GM23248 (cell line): ENCODE results near the gene ONECUT3. TPM values are rescaled to one million over a fixed set of nuclear protein-coding genes. Genes with fewer than 3 reads are reported as not detected.
A peak's percentile ranks its signal among the peaks of the same experiment; 100 is the strongest.

Experiments used
- DNase-seq: peaks from one replicate; pipeline ENCODE4 v3.0.0-alpha.2; 2015
- H2AFZ ChIP-seq: fragments of 200-600 bp; sonication (generic); 2 replicates; pipeline ENCODE4 v1.6.1; 2016; ENCODE audit warnings: antibody characterized with exemption
- H3F3A ChIP-seq: fragments of 200-600 bp; sonication (generic); 2 replicates; pipeline ENCODE4 v1.6.1; 2016; ENCODE audit warnings: mild to moderate bottlenecking, antibody characterized with exemption, mixed run types; ENCODE audit not compliant: insufficient read depth
- H3K27ac ChIP-seq: fragments of 200-600 bp; sonication (generic); 2 replicates; pipeline ENCODE4 v1.5.1; 2016; ENCODE audit warnings: mild to moderate bottlenecking
- H3K27me3 ChIP-seq: fragments of 200-600 bp; sonication (generic); replicated peaks from 2 replicates; pipeline ENCODE4 v1.6.1; 2016; ENCODE audit warnings: mild to moderate bottlenecking; ENCODE audit not compliant: insufficient read depth
- H3K36me3 ChIP-seq: fragments of 200-600 bp; sonication (generic); 2 replicates; pipeline ENCODE4 v1.6.1; 2016; ENCODE audit warnings: low read depth, mild to moderate bottlenecking
- H3K4me1 ChIP-seq: fragments of 200-600 bp; sonication (generic); 2 replicates; pipeline ENCODE4 v1.6.1; 2016; ENCODE audit warnings: mild to moderate bottlenecking; ENCODE audit not compliant: insufficient read depth
- H3K4me2 ChIP-seq: fragments of 200-600 bp; sonication (generic); one replicate; pipeline ENCODE4 v1.6.1; 2016; ENCODE audit warnings: mild to moderate bottlenecking; ENCODE audit not compliant: unreplicated experiment
- H3K4me3 ChIP-seq: fragments of 200-600 bp; sonication (generic); 2 replicates; pipeline ENCODE4 v1.5.1; 2016; ENCODE audit warnings: mild to moderate bottlenecking
- H3K79me2 ChIP-seq: fragments of 200-600 bp; sonication (generic); 2 replicates; pipeline ENCODE4 v1.6.1; 2016; ENCODE audit warnings: mild to moderate bottlenecking; ENCODE audit not compliant: insufficient read depth
- H3K9ac ChIP-seq: fragments of 200-600 bp; sonication (generic); 2 replicates; pipeline ENCODE4 v1.6.1; 2016; ENCODE audit warnings: mild to moderate bottlenecking
- H3K9me2 ChIP-seq: fragments of 200-600 bp; sonication (generic); 2 replicates; pipeline ENCODE4 v1.6.1; 2016; ENCODE audit warnings: mixed run types, mild to moderate bottlenecking, moderate library complexity; ENCODE audit not compliant: insufficient read depth
- H3K9me3 ChIP-seq: fragments of 200-600 bp; sonication (generic); one replicate; pipeline ENCODE4 v1.6.1; 2017; ENCODE audit warnings: low read depth
- H4K20me1 ChIP-seq: fragments of 200-600 bp; sonication (generic); 2 replicates; pipeline ENCODE4 v1.6.0; 2016; ENCODE audit not compliant: insufficient read depth
- EZH2 ChIP-seq: fragments of 200-600 bp; sonication (generic); IDR thresholded peaks from 2 replicates; pipeline ENCODE4 v1.6.1; 2018; ENCODE audit warnings: antibody characterized with exemption, mild to moderate bottlenecking; ENCODE audit not compliant: insufficient read depth, poor library complexity, severe bottlenecking
- EZH2phosphoT487 ChIP-seq: fragments of 200-600 bp; sonication (generic); IDR thresholded peaks from 2 replicates; pipeline ENCODE4 v1.6.1; 2018; ENCODE audit warnings: antibody characterized with exemption, moderate library complexity, mild to moderate bottlenecking, low read depth; ENCODE audit not compliant: insufficient read depth
- WGBS, 2 experiments: methylation state at CpG; one replicate each; pipeline ENCODE4 v1.1.6; 2015 to 2017; ENCODE audit warnings: low lambda C conversion rate in 2 of 2, low coverage in 1 of 2; ENCODE audit errors: missing lambda C conversion rate in 2 of 2; 5-methylcytosine and 5-hydroxymethylcytosine counted together
- in situ Hi-C: fragments of 300-500 bp; cut with MboI; formaldehyde crosslinking; loops from 2 replicates; pipeline ENCODE4 v1.15.0; 2020
- polyA plus RNA-seq: library from polyadenylated mRNA; unstranded; fragments of >200 nt; fragmentation: Nextera tagmentation; extraction: Ambion mirVana; gene quantifications from 2 replicates; pipeline ENCODE4 v1.2.1, GENCODE V29; 2016
- total RNA-seq: library from RNA; depleted of rRNA; stranded (reverse); fragments of >200 nt; shearing (Covaris generic); gene quantifications from 2 replicates; pipeline ENCODE4 v1.2.3, GENCODE V29; 2014

The ONECUT3 gene
- total and polyA plus RNA-seq, 2 experiments from 2014 or later = not detected

- no peaks in the 10 kb centered on the region for H3F3A ChIP-seq
- H3K9ac ChIP-seq = no peak overlapping the region
- no peaks in the 10 kb centered on the region for H3K36me3 ChIP-seq
- no peak overlapping the region for H3K27ac ChIP-seq
- WGBS, 2 experiments = 2 to 5% methylated on average over 59 to 74 of the region's 99 CpGs
- H3K79me2 ChIP-seq = no peaks in the 10 kb centered on the region
- H2AFZ ChIP-seq = no peak overlapping the region
- H3K27me3 ChIP-seq = peaks cover 73% of the 10 kb centered on the region
- H3K9me2 ChIP-seq = no peaks in the 10 kb centered on the region
- TF ChIP-seq EZH2 (peak; percentile 90), EZH2phosphoT487 (peak; percentile 78; the same call in 1 of the 2 replicates)
- H3K4me3 ChIP-seq = no peak overlapping the region
- no peaks in the 10 kb centered on the region for H4K20me1 ChIP-seq
- no peaks in the 10 kb centered on the region for H3K9me3 ChIP-seq
- peaks cover 2% of the 10 kb centered on the region; the same call in 1 of the 2 replicates for H3K4me1 ChIP-seq
- no peak for DNase-seq
- in situ Hi-C loops = no loop called here
- H3K4me2 ChIP-seq = peak overlapping the region; percentile 16
Observed at GRCh38 chr19:1749373-1750342, 3.6 kb upstream of the ONECUT3 start.

DNA sequence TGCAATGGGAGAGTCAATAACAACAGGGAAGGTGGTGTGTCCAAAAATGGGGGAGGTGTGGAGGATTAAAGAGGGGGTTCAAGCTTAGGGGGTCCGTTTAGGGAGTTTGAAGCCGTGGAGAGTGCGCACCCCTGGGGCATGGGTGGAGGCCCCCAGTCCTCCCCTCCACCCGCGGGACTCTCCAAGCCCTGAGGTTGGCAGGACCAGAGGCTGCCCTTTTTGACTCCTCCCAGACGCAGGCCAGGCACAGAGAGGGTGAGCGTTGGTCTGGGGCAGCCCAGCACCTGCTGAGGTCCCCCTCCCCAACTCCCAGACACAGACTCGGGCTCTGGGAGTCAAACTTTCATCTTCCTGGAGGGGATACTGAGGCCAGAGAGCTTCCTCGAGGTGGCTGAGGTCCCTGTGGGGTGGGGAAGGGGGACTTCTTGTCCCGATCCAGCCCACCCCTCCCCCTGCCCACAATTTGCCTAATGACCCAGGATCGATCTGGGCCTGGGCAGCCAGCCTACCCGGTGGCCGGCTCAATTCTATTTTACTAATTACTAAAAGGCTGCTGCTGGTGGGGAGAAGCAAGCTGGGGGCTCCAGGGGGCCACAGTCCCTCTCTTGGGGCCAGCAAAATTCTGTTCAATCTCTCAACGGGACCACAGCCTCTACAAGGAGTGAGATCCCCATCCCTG, 2.8 kb upstream of the ONECUT3 start:
- no peak overlapping the region for H2AFZ ChIP-seq
- H3K9ac ChIP-seq = no peak overlapping the region
- peaks cover 2% of the 10 kb centered on the region; the same call in 1 of the 2 replicates for H3K4me1 ChIP-seq
- no peak overlapping the region for H3K4me3 ChIP-seq
- no peaks in the 10 kb centered on the region for H3K79me2 ChIP-seq
- WGBS, 2 experiments = 4 to 5% methylated on average over 9 to 14 of the region's 14 CpGs
- no peaks in the 10 kb centered on the region for H4K20me1 ChIP-seq
- no peaks in the 10 kb centered on the region for H3K9me3 ChIP-seq
- no peak overlapping the region for H3K4me2 ChIP-seq
- H3K27ac ChIP-seq = no peak overlapping the region
- no peaks in the 10 kb centered on the region for H3K9me2 ChIP-seq
- no peak for DNase-seq
- no peaks in the 10 kb centered on the region for H3K36me3 ChIP-seq
- H3K27me3 ChIP-seq = peaks cover 73% of the 10 kb centered on the region
- in situ Hi-C loops = no loop called here
- no peaks in the 10 kb centered on the region for H3F3A ChIP-seq
- no peak for TF ChIP-seq EZH2phosphoT487
- peak; percentile 62 for TF ChIP-seq EZH2

GRCh38 chr19:1751367-1752008, 1.8 kb upstream of the ONECUT3 start:
- in situ Hi-C loops = no loop called here
- 1 to 2% methylated on average over 16 of the region's 16 CpGs for WGBS, 2 experiments

DNA sequence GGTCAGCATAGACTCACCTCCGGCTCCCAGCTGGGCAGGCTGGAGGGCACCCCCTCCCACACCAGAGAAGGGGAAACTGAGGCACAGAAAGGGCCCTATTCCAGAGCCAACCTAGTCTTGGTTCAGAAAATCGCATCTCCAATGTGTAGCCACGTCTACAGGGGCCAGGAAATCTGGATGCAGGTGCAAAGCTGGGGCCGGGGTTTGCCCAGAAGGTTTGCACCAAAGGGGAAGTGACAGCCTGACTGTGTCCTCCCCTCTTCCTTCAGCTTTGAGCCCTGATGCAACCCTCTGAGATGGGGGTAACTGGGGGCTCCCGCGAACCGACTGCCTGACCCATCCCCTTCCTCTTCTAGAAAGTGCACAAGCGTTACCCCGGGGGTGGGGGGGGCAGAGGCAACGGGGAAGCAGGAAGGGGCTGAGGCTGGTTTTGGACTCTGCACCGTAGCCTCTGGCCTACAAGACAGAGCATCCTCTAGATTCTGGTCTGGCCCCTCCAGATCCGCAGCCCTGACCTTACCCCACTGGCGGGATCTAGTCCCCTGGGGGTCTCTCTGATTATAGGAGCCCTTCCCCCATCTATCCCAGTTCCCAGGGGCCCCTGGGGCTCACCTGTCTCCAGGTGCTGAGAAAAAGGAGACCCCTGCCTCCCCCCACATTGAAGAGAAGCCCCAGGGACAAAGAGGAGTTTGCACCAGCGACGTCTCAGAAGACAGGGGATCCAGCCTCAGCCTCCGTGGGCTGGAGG, 1.1 kb upstream of the ONECUT3 start:
- no peaks in the 10 kb centered on the region for H3K36me3 ChIP-seq
- H3K79me2 ChIP-seq = no peaks in the 10 kb centered on the region
- H3K4me2 ChIP-seq = no peak overlapping the region
- no peaks in the 10 kb centered on the region for H3K9me3 ChIP-seq
- H3K4me3 ChIP-seq = no peak overlapping the region
- no peaks in the 10 kb centered on the region for H4K20me1 ChIP-seq
- no peak overlapping the region for H2AFZ ChIP-seq
- WGBS, 2 experiments = 4 to 6% methylated on average over 14 to 16 of the region's 16 CpGs
- TF ChIP-seq EZH2phosphoT487 = no peak
- peak; percentile 65 for TF ChIP-seq EZH2
- in situ Hi-C loops = no loop called here
- H3K27ac ChIP-seq = no peak overlapping the region
- H3K4me1 ChIP-seq = peaks cover 2% of the 10 kb centered on the region; the same call in 1 of the 2 replicates
- peaks cover 80% of the 10 kb centered on the region for H3K27me3 ChIP-seq
- no peak for DNase-seq
- H3K9me2 ChIP-seq = no peaks in the 10 kb centered on the region
- H3F3A ChIP-seq = no peaks in the 10 kb centered on the region
- no peak overlapping the region for H3K9ac ChIP-seq

More at GRCh38 chr19:1751367-1752008, 1.8 kb upstream of the ONECUT3 start:
- H3F3A ChIP-seq = no peaks in the 10 kb centered on the region
- no peaks in the 10 kb centered on the region for H3K36me3 ChIP-seq
- H3K27me3 ChIP-seq = peaks cover 79% of the 10 kb centered on the region
- H3K4me2 ChIP-seq = no peak overlapping the region
- H3K27ac ChIP-seq = no peak overlapping the region
- no peak overlapping the region for H3K4me3 ChIP-seq
- H3K9ac ChIP-seq = no peak overlapping the region
- no peak for TF ChIP-seq EZH2
- no peak for TF ChIP-seq EZH2phosphoT487
- no peaks in the 10 kb centered on the region for H3K9me3 ChIP-seq
- H4K20me1 ChIP-seq = no peaks in the 10 kb centered on the region
- no peak overlapping the region for H2AFZ ChIP-seq
- H3K4me1 ChIP-seq = peaks cover 2% of the 10 kb centered on the region; the same call in 1 of the 2 replicates
- H3K79me2 ChIP-seq = no peaks in the 10 kb centered on the region
- no peak for DNase-seq
- H3K9me2 ChIP-seq = no peaks in the 10 kb centered on the region
